OCI-LY3 (cell line): ENCODE measurements around the gene SLC28A1.

Experiments
- H2AFZ ChIP-seq: fragments of 200-600, 300-600 bp; shearing (Covaris generic); 2 replicates; pipeline ENCODE4 v1.6.0; 2014; ENCODE audit warnings: antibody characterized with exemption, low read depth, low read length
- H3K27ac ChIP-seq: fragments of 200-600, 300-600 bp; sonication (generic); 2 replicates; pipeline ENCODE4 v1.5.1; 2014; ENCODE audit warnings: mild to moderate bottlenecking, low read length, moderate library complexity, mixed read lengths
- H3K27me3 ChIP-seq: fragments of 200-600, 300-600 bp; sonication (generic); 2 replicates; pipeline ENCODE4 v1.6.1; 2014; ENCODE audit warnings: low read depth, low read length, mixed read lengths
- H3K36me3 ChIP-seq: fragments of 200-600, 300-600 bp; sonication (generic); replicated peaks from 2 replicates; pipeline ENCODE3; 2014; ENCODE audit warnings: low read depth, low read length, mixed read lengths
- H3K4me1 ChIP-seq: fragments of 300-600, 200-600 bp; sonication (generic); 2 replicates; pipeline ENCODE4 v1.6.1; 2014; ENCODE audit warnings: low read length, mixed read lengths
- H3K4me2 ChIP-seq: fragments of 200-600, 300-600 bp; sonication (generic); 2 replicates; pipeline ENCODE4 v1.6.1; 2014; ENCODE audit warnings: low read length, mixed read lengths
- H3K4me3 ChIP-seq: fragments of 300-600, 200-600 bp; sonication (generic); 2 replicates; pipeline ENCODE4 v1.5.1; 2014; ENCODE audit warnings: antibody characterized with exemption, mild to moderate bottlenecking, low read length, moderate library complexity
- H3K79me2 ChIP-seq: fragments of 300-600, 200-600 bp; shearing (Covaris generic); 2 replicates; pipeline ENCODE4 v1.6.1; 2014; ENCODE audit warnings: mild to moderate bottlenecking, low read length, mixed read lengths
- H3K9ac ChIP-seq: fragments of 300-600, 200-600 bp; shearing (Covaris generic); 2 replicates; pipeline ENCODE4 v1.6.0; 2014; ENCODE audit warnings: mild to moderate bottlenecking, low read length, moderate library complexity
- H3K9me3 ChIP-seq: fragments of 200-600, 300-600 bp; shearing (Covaris generic); 2 replicates; pipeline ENCODE4 v1.6.1; 2014; ENCODE audit warnings: low read length, mixed read lengths; ENCODE audit not compliant: insufficient read depth
- H4K20me1 ChIP-seq: fragments of 200-600, 300-600 bp; sonication (generic); 2 replicates; pipeline ENCODE4 v1.6.1; 2016; ENCODE audit warnings: low read length, mixed read lengths; ENCODE audit not compliant: insufficient read depth
- EZH2phosphoT487 ChIP-seq: fragments of 200-600 bp; shearing (Covaris generic); IDR thresholded peaks from 2 replicates; pipeline ENCODE4 v1.6.1; 2018; ENCODE audit warnings: antibody characterized with exemption, mixed run types, low read depth
- TF ChIP-seq, protein P1 (sequence below): fragments of 200-600, 300-600 bp; sonication (generic); IDR thresholded peaks from 2 replicates; pipeline ENCODE4 v1.5.1; 2014; ENCODE audit warnings: antibody characterized with exemption, low read length, low read depth

SLC28A1 gene

GRCh38 chr15:84864444-84864795, 20.0 kb upstream of the SLC28A1 start:
- no peak overlapping the region for H3K27ac ChIP-seq
- no peaks in the 10 kb centered on the region for H3K9me3 ChIP-seq
- TF ChIP-seq, protein P1, sequence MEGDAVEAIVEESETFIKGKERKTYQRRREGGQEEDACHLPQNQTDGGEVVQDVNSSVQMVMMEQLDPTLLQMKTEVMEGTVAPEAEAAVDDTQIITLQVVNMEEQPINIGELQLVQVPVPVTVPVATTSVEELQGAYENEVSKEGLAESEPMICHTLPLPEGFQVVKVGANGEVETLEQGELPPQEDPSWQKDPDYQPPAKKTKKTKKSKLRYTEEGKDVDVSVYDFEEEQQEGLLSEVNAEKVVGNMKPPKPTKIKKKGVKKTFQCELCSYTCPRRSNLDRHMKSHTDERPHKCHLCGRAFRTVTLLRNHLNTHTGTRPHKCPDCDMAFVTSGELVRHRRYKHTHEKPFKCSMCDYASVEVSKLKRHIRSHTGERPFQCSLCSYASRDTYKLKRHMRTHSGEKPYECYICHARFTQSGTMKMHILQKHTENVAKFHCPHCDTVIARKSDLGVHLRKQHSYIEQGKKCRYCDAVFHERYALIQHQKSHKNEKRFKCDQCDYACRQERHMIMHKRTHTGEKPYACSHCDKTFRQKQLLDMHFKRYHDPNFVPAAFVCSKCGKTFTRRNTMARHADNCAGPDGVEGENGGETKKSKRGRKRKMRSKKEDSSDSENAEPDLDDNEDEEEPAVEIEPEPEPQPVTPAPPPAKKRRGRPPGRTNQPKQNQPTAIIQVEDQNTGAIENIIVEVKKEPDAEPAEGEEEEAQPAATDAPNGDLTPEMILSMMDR: no peak
- TF ChIP-seq EZH2phosphoT487: no peak
- H3K79me2 ChIP-seq: no peaks in the 10 kb centered on the region
- no peak overlapping the region for H3K4me2 ChIP-seq
- no peak overlapping the region for H3K4me3 ChIP-seq
- no peaks in the 10 kb centered on the region for H4K20me1 ChIP-seq
- no peaks in the 10 kb centered on the region for H3K36me3 ChIP-seq
- peaks cover 14% of the 10 kb centered on the region for H3K4me1 ChIP-seq
- no peak overlapping the region for H3K9ac ChIP-seq
- no peaks in the 10 kb centered on the region for H3K27me3 ChIP-seq
- H2AFZ ChIP-seq: no peak overlapping the region

DNA sequence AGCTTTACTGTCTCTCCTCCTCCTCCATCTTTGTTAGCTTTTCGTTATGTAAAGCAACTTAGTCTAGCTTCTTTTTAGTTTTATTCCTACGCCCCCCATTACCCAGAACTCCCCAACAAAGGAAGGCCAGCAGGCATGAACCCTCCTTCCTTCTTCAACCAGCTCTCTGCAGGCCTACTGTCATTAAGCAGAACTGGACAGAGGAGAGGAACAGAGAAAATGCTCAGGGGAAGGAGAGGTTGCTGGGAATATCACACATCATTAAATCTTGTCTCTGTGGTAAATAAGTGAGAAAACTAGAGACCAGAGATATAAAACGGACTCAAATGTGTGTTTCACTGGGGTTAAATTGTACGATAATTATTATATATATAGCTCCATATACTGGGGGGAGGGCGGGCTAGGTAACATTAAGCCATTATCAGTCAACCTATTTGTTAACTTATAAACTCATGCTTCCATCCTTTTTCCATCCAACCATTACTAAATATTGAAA, 19.3 kb upstream of the SLC28A1 start:
- Histone ChIP-seq H3K4me1 (peaks cover 14% of the 10 kb centered on the region), H3K36me3 (no peaks in the 10 kb centered on the region), H4K20me1 (no peaks in the 10 kb centered on the region), H3K79me2 (no peaks in the 10 kb centered on the region), H2AFZ (no peak overlapping the region), H3K4me3 (no peak overlapping the region), H3K27ac (no peak overlapping the region), H3K27me3 (no peaks in the 10 kb centered on the region), H3K4me2 (no peak overlapping the region), H3K9ac (no peak overlapping the region), H3K9me3 (no peaks in the 10 kb centered on the region)
- TF ChIP-seq EZH2phosphoT487: no peak
- TF ChIP-seq, protein P1: no peak

- Histone ChIP-seq H3K4me3 (no peak overlapping the region), H3K79me2 (no peaks in the 10 kb centered on the region), H3K9me3 (no peaks in the 10 kb centered on the region), H3K4me2 (no peak overlapping the region), H3K36me3 (no peaks in the 10 kb centered on the region), H3K4me1 (peaks cover 8% of the 10 kb centered on the region), H4K20me1 (no peaks in the 10 kb centered on the region), H3K27ac (no peak overlapping the region), H3K27me3 (no peaks in the 10 kb centered on the region), H3K9ac (no peak overlapping the region), H2AFZ (no peak overlapping the region)
- TF ChIP-seq, protein P1: no peak
Observed at GRCh38 chr15:84868037-84868880, 16.2 kb upstream of the SLC28A1 start.

DNA sequence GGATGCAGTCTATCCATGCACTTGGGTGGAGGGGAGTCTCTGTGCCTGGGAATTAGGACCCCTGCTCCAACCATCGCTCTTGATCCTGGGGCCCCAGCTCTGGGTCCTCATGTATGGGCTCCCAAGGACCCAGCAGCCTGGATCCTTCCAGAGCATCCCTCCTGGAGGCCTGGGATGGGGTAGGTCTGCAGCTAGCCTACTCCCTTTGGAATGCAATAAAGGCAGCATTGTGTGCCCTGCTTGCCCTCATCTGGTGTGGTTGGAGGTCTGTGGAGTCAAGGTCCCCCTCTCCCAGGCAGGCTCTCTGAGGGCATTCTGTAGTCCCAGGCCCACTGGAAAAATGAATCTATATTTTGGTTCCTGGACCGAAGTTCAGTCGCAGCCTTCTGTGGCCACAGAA, 15.0 kb upstream of the SLC28A1 start:
- Histone ChIP-seq H3K4me2 (no peak overlapping the region), H3K79me2 (no peaks in the 10 kb centered on the region), H3K9me3 (no peaks in the 10 kb centered on the region), H3K4me1 (peaks cover 8% of the 10 kb centered on the region), H3K27ac (no peak overlapping the region), H3K36me3 (no peaks in the 10 kb centered on the region), H4K20me1 (no peaks in the 10 kb centered on the region), H3K27me3 (no peaks in the 10 kb centered on the region), H2AFZ (no peak overlapping the region), H3K9ac (no peak overlapping the region), H3K4me3 (no peak overlapping the region)
- TF ChIP-seq EZH2phosphoT487: no peak
- TF ChIP-seq, protein P1: no peak
